K562 (cell line): ENCODE results near the gene MAP2K7. TPM values are rescaled to one million over a fixed set of nuclear protein-coding genes. Genes with fewer than 3 reads are reported as not detected.

Experiments
- BRD9 ChIP-seq: fragments of 450-650 bp; IDR thresholded peaks from 2 replicates; pipeline ENCODE4 v1.6.1; 2018; ENCODE audit warnings: low read depth; ENCODE audit not compliant: partially characterized antibody
- COPS2 ChIP-seq: fragments of 450-650 bp; conservative IDR thresholded peaks from 2 replicates; pipeline ENCODE4 v1.6.1; 2016; ENCODE audit warnings: mild to moderate bottlenecking, moderate library complexity
- CREBBP ChIP-seq: IDR thresholded peaks from one replicate; pipeline ENCODE4 v1.6.1; 2012; ENCODE audit warnings: low read depth, mild to moderate bottlenecking, control low read depth, inconsistent platforms, low read length
- ELF4 ChIP-seq: fragments of 450-650 bp; formaldehyde crosslinking; IDR thresholded peaks from 2 replicates; pipeline ENCODE4 v1.4.0; 2022; ENCODE audit warnings: missing genetic modification characterization
- HCFC1 ChIP-seq: IDR thresholded peaks from 2 replicates; pipeline ENCODE4 v1.6.1; 2012; ENCODE audit warnings: low read depth, low read length, improper control_type of control experiment
- HSF4 ChIP-seq: fragments of 250-450 bp; sonication (Bioruptor Pico); IDR thresholded peaks from 2 replicates; pipeline ENCODE4 v2.1.2; 2022; ENCODE audit warnings: mild to moderate bottlenecking, moderate library complexity, borderline replicate concordance
- IRF2 ChIP-seq: sonication (generic); formaldehyde crosslinking; IDR thresholded peaks from 2 replicates; pipeline ENCODE4 v1.8.1; 2022; ENCODE audit warnings: mild to moderate bottlenecking, missing genetic modification reagents
- RBM22 ChIP-seq: fragments of 200-400 bp; formaldehyde crosslinking; IDR thresholded peaks from 2 replicates; pipeline ENCODE4 v1.6.1; 2018; ENCODE audit warnings: low read length, low read depth; ENCODE audit not compliant: poor library complexity, severe bottlenecking
- SMAD4 ChIP-seq: fragments of 250-450 bp; sonication (Bioruptor Pico); conservative IDR thresholded peaks from 2 replicates; pipeline ENCODE4 v1.8.0; 2021; ENCODE audit warnings: inconsistent platforms, mild to moderate bottlenecking, moderate library complexity
- SMARCA5 ChIP-seq: fragments of 450-650 bp; IDR thresholded peaks from 2 replicates; pipeline ENCODE4 v1.6.1; 2016
- TEAD4 ChIP-seq, 2 experiments: sonication (generic) in 1 of 2; formaldehyde crosslinking in 1 of 2; IDR thresholded peaks; 2 replicates each; pipeline versions ENCODE4 v1.6.1 to v1.8.0; 2012 to 2022; ENCODE audit warnings: borderline replicate concordance in 1 of 2, inconsistent platforms in 1 of 2, low read length in 1 of 2, mild to moderate bottlenecking in 1 of 2, missing genetic modification reagents in 1 of 2
- ZBED1 ChIP-seq: IDR thresholded peaks from 2 replicates; pipeline ENCODE4 v1.6.1; 2014
- ZNF311 ChIP-seq: fragments of 250-450 bp; sonication (Bioruptor Pico); IDR thresholded peaks from 2 replicates; pipeline ENCODE4 v1.4.0; 2020; ENCODE audit warnings: mild to moderate bottlenecking, moderate library complexity
- polyA plus RNA-seq, 8 experiments: library from polyadenylated mRNA; depleted of rRNA in 4 of 8; stranded (reverse) in 5 of 8; unstranded in 3 of 8; fragments of >200 nt; fragmentation: Nextera tagmentation in 2 of 8; fragmentation: Illumina TruSeq in 1 of 8; extraction: Ambion mirVana in 2 of 8; extraction: Trizol in 1 of 8; gene quantifications; 2 replicates each; pipeline versions ENCODE4 v1.2.1 to v1.2.3, GENCODE V29; 2011 to 2014; ENCODE audit warnings: inconsistent platforms in 1 of 8, missing spikeins in 1 of 8
- total RNA-seq, 7 experiments: library from RNA; depleted of rRNA in 6 of 7; stranded (reverse); fragments of >200 nt in 6 of 7; fragmentation: Illumina TruSeq in 2 of 7; extraction: Trizol in 2 of 7; gene quantifications; 2 replicates each; pipeline versions ENCODE4 v1.2.1 to v1.2.3, GENCODE V29; 2011 to 2021; ENCODE audit warnings: low replicate concordance in 1 of 7
- TF ChIP-seq, protein P1 (sequence below): fragments of 250-450 bp; sonication (Bioruptor Pico); IDR thresholded peaks from 2 replicates; pipeline ENCODE4 v1.6.1; 2021; ENCODE audit warnings: mild to moderate bottlenecking
- TF ChIP-seq, protein P2 (sequence below): fragments of 250-450 bp; sonication (Bioruptor Pico); IDR thresholded peaks from 2 replicates; pipeline ENCODE4 v1.8.0; 2021; ENCODE audit warnings: moderate library complexity, mild to moderate bottlenecking, inconsistent platforms
- TF ChIP-seq, protein P3 (sequence below), 2 experiments: fragments of 150-350 bp in 1 of 2; IDR thresholded peaks; 2 replicates each; pipeline ENCODE4 v1.6.1; 2012 to 2016; ENCODE audit warnings: low read depth in 2 of 2, low read length in 2 of 2, mild to moderate bottlenecking in 1 of 2, moderate library complexity in 1 of 2
- TF ChIP-seq, protein P4 (sequence below): fragments of 450-650 bp; IDR thresholded peaks from 2 replicates; pipeline ENCODE4 v1.6.1; 2017; ENCODE audit warnings: antibody characterized with exemption, mild to moderate bottlenecking

Gene MAP2K7
- total and polyA plus RNA-seq, 9 of the 15 experiments (the other 6 are each of a cell fraction or from before 2014, with no cell fraction given) = 0.51 to 45.8 (median 14.1) TPM

DNA sequence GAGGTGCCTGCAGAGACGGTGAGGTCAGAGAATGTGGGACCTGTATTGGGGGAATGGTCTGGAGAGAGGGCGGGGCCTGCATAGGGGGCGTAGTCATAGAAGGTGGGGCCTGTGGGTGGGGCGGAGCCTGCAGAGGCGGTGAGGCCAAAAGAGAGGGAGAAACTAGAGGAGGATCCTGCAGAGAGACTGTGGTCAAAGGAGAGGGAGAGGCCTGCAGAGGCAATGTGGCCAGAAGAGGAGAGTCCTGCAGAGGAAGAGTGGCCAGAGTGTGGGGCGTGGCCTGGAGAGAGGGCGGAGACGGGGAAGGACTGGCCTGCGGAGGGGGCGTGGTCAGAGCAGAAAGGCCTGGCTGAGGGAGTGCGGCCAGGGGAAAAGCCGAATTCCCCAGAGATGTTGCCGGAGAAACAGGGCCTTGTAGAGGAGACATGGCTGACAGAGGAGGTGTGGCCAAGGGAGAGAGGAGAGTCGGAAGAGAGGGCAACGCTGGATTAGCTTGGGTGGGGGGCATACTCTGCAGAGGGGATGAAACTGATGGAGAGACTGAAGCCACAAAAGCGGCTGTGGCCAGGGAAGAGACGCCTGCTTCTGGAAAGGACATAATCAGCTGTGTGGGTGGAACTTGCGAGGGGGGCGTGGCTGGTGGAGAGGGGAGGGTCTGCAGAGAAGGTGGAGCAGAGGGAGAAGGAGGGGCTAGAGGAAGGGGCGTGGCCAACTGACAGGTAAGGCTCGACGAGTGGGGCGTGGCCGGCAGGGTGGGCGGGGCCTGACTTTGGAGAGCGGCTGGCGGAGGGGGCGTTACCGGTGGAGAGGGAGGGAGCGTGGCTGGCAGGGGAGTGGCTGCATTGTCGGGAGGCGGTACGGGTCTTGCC is 32.0 kb upstream of the MAP2K7 start (continued):
- no peak for TF ChIP-seq ELF4
- no peak for TF ChIP-seq SMAD4 (CRISPR knock-in tag)
- no peak for TF ChIP-seq RBM22
- TF ChIP-seq, protein P1, sequence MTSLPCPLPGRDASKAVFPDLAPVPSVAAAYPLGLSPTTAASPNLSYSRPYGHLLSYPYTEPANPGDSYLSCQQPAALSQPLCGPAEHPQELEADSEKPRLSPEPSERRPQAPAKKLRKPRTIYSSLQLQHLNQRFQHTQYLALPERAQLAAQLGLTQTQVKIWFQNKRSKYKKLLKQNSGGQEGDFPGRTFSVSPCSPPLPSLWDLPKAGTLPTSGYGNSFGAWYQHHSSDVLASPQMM (CRISPR knock-in tag) = no peak
- no peak for TF ChIP-seq IRF2 (CRISPR knock-in tag)
- no peak for TF ChIP-seq HSF4 (CRISPR knock-in tag)
- TF ChIP-seq TEAD4 (IDR thresholded peaks at IDR 0.05; ENCODE audit: low read length) = no peak
- TF ChIP-seq TEAD4 (CRISPR knock-in tag; IDR thresholded peaks at IDR 0.05; ENCODE audit: borderline replicate concordance) = no peak
- TF ChIP-seq ZNF311 (CRISPR knock-in tag) = no peak
- TF ChIP-seq, protein P2, sequence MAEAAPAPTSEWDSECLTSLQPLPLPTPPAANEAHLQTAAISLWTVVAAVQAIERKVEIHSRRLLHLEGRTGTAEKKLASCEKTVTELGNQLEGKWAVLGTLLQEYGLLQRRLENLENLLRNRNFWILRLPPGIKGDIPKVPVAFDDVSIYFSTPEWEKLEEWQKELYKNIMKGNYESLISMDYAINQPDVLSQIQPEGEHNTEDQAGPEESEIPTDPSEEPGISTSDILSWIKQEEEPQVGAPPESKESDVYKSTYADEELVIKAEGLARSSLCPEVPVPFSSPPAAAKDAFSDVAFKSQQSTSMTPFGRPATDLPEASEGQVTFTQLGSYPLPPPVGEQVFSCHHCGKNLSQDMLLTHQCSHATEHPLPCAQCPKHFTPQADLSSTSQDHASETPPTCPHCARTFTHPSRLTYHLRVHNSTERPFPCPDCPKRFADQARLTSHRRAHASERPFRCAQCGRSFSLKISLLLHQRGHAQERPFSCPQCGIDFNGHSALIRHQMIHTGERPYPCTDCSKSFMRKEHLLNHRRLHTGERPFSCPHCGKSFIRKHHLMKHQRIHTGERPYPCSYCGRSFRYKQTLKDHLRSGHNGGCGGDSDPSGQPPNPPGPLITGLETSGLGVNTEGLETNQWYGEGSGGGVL = no peak
- TF ChIP-seq SMARCA5 = peak; percentile 94
- TF ChIP-seq, protein P3, sequence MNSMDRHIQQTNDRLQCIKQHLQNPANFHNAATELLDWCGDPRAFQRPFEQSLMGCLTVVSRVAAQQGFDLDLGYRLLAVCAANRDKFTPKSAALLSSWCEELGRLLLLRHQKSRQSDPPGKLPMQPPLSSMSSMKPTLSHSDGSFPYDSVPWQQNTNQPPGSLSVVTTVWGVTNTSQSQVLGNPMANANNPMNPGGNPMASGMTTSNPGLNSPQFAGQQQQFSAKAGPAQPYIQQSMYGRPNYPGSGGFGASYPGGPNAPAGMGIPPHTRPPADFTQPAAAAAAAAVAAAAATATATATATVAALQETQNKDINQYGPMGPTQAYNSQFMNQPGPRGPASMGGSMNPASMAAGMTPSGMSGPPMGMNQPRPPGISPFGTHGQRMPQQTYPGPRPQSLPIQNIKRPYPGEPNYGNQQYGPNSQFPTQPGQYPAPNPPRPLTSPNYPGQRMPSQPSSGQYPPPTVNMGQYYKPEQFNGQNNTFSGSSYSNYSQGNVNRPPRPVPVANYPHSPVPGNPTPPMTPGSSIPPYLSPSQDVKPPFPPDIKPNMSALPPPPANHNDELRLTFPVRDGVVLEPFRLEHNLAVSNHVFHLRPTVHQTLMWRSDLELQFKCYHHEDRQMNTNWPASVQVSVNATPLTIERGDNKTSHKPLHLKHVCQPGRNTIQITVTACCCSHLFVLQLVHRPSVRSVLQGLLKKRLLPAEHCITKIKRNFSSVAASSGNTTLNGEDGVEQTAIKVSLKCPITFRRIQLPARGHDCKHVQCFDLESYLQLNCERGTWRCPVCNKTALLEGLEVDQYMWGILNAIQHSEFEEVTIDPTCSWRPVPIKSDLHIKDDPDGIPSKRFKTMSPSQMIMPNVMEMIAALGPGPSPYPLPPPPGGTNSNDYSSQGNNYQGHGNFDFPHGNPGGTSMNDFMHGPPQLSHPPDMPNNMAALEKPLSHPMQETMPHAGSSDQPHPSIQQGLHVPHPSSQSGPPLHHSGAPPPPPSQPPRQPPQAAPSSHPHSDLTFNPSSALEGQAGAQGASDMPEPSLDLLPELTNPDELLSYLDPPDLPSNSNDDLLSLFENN (IDR thresholded peaks at IDR 0.05; ENCODE audit: low read depth in 2 of 2, low read length in 2 of 2) = no peak
- no peak for TF ChIP-seq CREBBP
- TF ChIP-seq, protein P4, sequence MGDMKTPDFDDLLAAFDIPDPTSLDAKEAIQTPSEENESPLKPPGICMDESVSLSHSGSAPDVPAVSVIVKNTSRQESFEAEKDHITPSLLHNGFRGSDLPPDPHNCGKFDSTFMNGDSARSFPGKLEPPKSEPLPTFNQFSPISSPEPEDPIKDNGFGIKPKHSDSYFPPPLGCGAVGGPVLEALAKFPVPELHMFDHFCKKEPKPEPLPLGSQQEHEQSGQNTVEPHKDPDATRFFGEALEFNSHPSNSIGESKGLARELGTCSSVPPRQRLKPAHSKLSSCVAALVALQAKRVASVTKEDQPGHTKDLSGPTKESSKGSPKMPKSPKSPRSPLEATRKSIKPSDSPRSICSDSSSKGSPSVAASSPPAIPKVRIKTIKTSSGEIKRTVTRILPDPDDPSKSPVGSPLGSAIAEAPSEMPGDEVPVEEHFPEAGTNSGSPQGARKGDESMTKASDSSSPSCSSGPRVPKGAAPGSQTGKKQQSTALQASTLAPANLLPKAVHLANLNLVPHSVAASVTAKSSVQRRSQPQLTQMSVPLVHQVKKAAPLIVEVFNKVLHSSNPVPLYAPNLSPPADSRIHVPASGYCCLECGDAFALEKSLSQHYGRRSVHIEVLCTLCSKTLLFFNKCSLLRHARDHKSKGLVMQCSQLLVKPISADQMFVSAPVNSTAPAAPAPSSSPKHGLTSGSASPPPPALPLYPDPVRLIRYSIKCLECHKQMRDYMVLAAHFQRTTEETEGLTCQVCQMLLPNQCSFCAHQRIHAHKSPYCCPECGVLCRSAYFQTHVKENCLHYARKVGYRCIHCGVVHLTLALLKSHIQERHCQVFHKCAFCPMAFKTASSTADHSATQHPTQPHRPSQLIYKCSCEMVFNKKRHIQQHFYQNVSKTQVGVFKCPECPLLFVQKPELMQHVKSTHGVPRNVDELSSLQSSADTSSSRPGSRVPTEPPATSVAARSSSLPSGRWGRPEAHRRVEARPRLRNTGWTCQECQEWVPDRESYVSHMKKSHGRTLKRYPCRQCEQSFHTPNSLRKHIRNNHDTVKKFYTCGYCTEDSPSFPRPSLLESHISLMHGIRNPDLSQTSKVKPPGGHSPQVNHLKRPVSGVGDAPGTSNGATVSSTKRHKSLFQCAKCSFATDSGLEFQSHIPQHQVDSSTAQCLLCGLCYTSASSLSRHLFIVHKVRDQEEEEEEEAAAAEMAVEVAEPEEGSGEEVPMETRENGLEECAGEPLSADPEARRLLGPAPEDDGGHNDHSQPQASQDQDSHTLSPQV = no peak
- no peak for TF ChIP-seq HCFC1
- TF ChIP-seq ZBED1 = no peak
- TF ChIP-seq COPS2 = no peak
- no peak for TF ChIP-seq BRD9
